Lung (tissue), 12 donors: ENCODE measurements around the gene FAM98C. TPM values are rescaled to one million over a fixed set of nuclear protein-coding genes. Genes with fewer than 3 reads are reported as not detected.

ENCODE experiments used
- ATAC-seq: fragments of 200-7000 bp; cut with Tn5 transposase; one replicate; pipeline ENCODE4 v1.9.1; 2020; ENCODE audit warnings: moderate number of reproducible peaks; ENCODE audit not compliant: insufficient read depth, low FRiP score
- DNase-seq, 3 donors: peaks; one replicate each; pipeline ENCODE4 v3.0.0-alpha.2; 2013 to 2017
- H3K27ac ChIP-seq, 2 donors: one replicate each; pipeline ENCODE4 v1.5.1; 2013; ENCODE audit warnings: mild to moderate bottlenecking in 2 of 2, moderate library complexity in 2 of 2, control low read depth in 1 of 2, inconsistent platforms in 1 of 2, low read depth in 1 of 2, low read length in 1 of 2
- H3K27me3 ChIP-seq, 3 donors: one replicate each; pipeline ENCODE4 v1.5.1; 2013; ENCODE audit warnings: low read length in 2 of 3; ENCODE audit not compliant: control insufficient read depth in 3 of 3, insufficient read depth in 3 of 3
- H3K36me3 ChIP-seq, 4 donors: one replicate each; pipeline ENCODE4 v1.5.1; 2013; ENCODE audit warnings: low read length in 4 of 4, mild to moderate bottlenecking in 1 of 4, moderate library complexity in 1 of 4; ENCODE audit not compliant: control insufficient read depth in 4 of 4, insufficient read depth in 4 of 4
- H3K4me1 ChIP-seq, 5 donors: one replicate each; pipeline ENCODE4 v1.5.1; 2013; ENCODE audit warnings: low read length in 5 of 5, mild to moderate bottlenecking in 2 of 5, moderate library complexity in 1 of 5; ENCODE audit not compliant: control insufficient read depth in 5 of 5, insufficient read depth in 5 of 5
- H3K4me3 ChIP-seq: one replicate; pipeline ENCODE4 v1.5.1; 2013; ENCODE audit warnings: mild to moderate bottlenecking, control low read depth, moderate library complexity
- H3K9ac ChIP-seq, 2 donors: one replicate each; pipeline ENCODE4 v1.5.1; 2013; ENCODE audit warnings: low read length in 2 of 2, control low read depth in 1 of 2; ENCODE audit not compliant: insufficient read depth in 1 of 2
- H3K9me3 ChIP-seq, 4 donors: one replicate each; pipeline ENCODE4 v1.5.1; 2013; ENCODE audit warnings: low read length in 3 of 4, mild to moderate bottlenecking in 1 of 4, moderate library complexity in 1 of 4; ENCODE audit not compliant: control insufficient read depth in 4 of 4, insufficient read depth in 3 of 4
- CTCF ChIP-seq: IDR thresholded peaks from 2 replicates; pipeline ENCODE4 v1.5.1; 2012; ENCODE audit warnings: mild to moderate bottlenecking; ENCODE audit errors: control extremely low read depth, extremely low read depth
- WGBS, 2 donors: extraction: QIAGEN DNeasy Blood & Tissue Kit; methylation state at CpG; one replicate each; pipeline ENCODE4 v1.1.7; 2013; 5-methylcytosine and 5-hydroxymethylcytosine counted together
- polyA plus RNA-seq, 2 donors: library from polyadenylated mRNA; stranded (reverse); fragments of 200-250 nt; gene quantifications; one replicate each; pipeline ENCODE4 v1.2.1, GENCODE V29; 2013
- total RNA-seq, 2 donors: library from RNA; depleted of rRNA in 1 of 2; stranded (reverse); fragments of >200 nt in 1 of 2; gene quantifications; one replicate each; pipeline ENCODE4 v1.2.1, GENCODE V29; 2014 to 2021
- donor health status: control.
- donor health status: control.
- donor health status: Bipolar disorder and iron deficiency.
- donor health status: healthy.
- donor health status: DM: yes; HTN: yes; CAD: no.

The FAM98C gene
- total and polyA plus RNA-seq, 4 donors, result 13.1 to 22.0 (median 20.2) TPM

DNA sequence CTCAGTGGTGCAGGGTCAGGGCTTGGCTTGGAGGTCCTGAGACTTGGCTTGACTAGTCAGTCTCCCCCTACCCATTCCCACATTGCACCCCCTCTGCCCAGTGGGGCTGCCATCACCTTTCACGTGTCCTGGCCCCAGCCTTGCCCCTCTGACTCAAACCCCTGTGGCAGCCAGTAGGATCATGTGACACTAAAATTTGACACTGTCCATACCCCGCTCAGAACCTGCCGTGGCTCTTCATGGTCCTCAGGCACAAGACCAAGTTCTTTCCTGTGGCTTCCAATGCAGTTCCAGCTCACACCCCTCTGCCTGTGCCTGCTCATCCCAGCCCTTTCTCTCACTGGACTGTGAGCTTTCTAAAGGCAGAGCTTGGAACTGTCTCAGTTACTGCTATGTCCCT is 26.3 kb upstream of the FAM98C start:
- Histone ChIP-seq H3K4me3 (no peak overlapping the region), H3K27ac (peak overlapping the region in 1 of 2 donors; percentile 36), H3K9me3 (peaks cover 0 to 3% (median 0%) of the 10 kb centered on the region in 4 donors), H3K4me1 (peaks cover 5 to 14% (median 9%) of the 10 kb centered on the region in 5 donors), H3K27me3 (no peaks in the 10 kb centered on the region), H3K9ac (peak overlapping the region in 1 of 2 donors; percentile 28), H3K36me3 (peaks cover 13 to 32% (median 21%) of the 10 kb centered on the region in 4 donors)
- WGBS, 2 donors, result 90 to 96% methylated on average over 3 of the region's 3 CpGs
- TF ChIP-seq CTCF, result no peak
- ATAC-seq (no peak), DNase-seq (no peak)

DNA sequence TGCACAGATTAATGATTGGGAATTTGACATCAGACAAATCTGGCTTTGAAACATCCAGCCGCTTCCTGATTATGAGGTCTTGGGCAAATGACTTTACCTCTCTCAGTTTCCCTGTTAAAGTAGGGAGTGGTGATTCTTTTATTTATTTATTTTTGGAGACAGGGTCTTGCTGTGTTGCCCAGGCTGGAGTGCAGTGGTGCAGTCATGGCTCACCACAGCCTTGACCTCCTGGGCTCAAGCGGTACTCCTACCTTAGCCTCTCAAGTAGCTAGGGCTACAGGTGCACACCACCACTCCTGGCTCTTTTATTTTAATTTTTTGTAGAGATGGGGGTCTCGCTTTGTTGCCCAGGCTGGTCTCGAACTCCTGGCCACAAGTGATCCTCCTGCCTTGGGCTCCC is 25.8 kb upstream of the FAM98C start:
- 97 to 99% methylated on average over 4 of the region's 4 CpGs for WGBS, 2 donors
- TF ChIP-seq CTCF, result no peak
- Histone ChIP-seq H3K36me3 (peaks cover 18 to 36% (median 23%) of the 10 kb centered on the region in 4 donors), H3K9me3 (peaks cover 0 to 5% (median 0%) of the 10 kb centered on the region in 4 donors), H3K27ac (no peak overlapping the region), H3K27me3 (no peaks in the 10 kb centered on the region), H3K4me3 (no peak overlapping the region), H3K4me1 (peaks cover 5 to 14% (median 9%) of the 10 kb centered on the region in 5 donors), H3K9ac (no peak overlapping the region)
- ATAC-seq (no peak), DNase-seq (no peak)

DNA sequence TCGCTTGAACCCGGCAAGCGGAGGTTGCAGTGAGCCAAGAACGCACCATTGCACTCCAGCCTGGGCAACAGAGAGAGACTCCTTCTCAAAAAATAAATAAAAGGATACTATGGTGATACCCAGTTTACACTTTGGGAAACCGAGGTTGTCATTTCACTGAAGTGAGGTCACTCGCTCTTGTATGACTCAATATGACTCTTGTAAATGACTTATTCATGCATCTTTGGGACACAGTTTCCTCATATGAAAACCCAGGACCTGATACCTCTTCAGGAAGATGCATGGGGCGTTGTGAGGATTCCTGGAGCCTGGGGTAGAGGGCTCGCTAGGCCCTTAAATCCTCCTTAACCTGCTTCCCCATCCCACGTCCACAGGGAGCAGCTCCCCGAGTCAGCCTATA is 24.0 kb upstream of the FAM98C start:
- no peak overlapping the region for H3K4me3 ChIP-seq
- H3K27me3 ChIP-seq, result peaks cover 0 to 2% (median under 1%) of the 10 kb centered on the region in 3 donors
- H3K4me1 ChIP-seq, result peaks cover 5 to 14% (median 7%) of the 10 kb centered on the region in 5 donors
- DNase-seq (no peak), ATAC-seq (no peak)
- peaks cover 0 to 13% (median 0%) of the 10 kb centered on the region in 4 donors for H3K9me3 ChIP-seq
- no peak overlapping the region for H3K9ac ChIP-seq
- 97 to 98% methylated on average over 10 of the region's 10 CpGs for WGBS, 2 donors
- no peak for TF ChIP-seq CTCF
- peaks cover 31 to 53% (median 32%) of the 10 kb centered on the region in 4 donors for H3K36me3 ChIP-seq
- H3K27ac ChIP-seq, result no peak overlapping the region

DNA sequence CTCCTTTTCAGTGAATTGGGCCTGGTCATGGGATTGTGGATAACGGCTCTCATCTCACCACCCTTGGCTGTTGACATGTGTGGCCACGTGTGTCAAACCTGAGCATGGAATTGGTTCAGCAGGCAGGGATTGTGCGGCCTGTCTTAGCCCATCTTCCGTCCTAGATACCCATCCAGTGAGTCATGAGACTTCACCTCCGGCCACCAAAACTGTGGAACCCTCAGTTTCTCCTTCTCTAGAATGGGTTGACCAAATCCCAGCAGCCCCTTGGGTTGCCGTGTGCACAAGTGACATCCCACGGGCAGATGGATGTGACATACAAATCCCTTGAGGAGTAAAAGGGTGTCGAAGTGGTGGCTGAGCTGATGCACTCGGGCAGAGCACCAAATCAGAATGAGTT is 21.8 kb upstream of the FAM98C start:
- WGBS, 2 donors, result 94 to 95% methylated on average over 9 of the region's 9 CpGs
- Histone ChIP-seq H3K9ac (no peak overlapping the region), H3K27ac (no peak overlapping the region), H3K27me3 (peaks cover 0 to 21% (median 11%) of the 10 kb centered on the region in 3 donors), H3K36me3 (peaks cover 31 to 60% (median 34%) of the 10 kb centered on the region in 4 donors), H3K9me3 (peaks cover 0 to 18% (median 0%) of the 10 kb centered on the region in 4 donors), H3K4me1 (peaks cover 0 to 10% (median 5%) of the 10 kb centered on the region in 5 donors), H3K4me3 (no peak overlapping the region)
- no peak for TF ChIP-seq CTCF
- no peak for ATAC-seq
- DNase-seq, result no peak
